ENCODE data around the gene CAMKK1. TPM values are rescaled to one million over a fixed set of nuclear protein-coding genes. Genes with fewer than 3 reads are reported as not detected.
A peak's percentile ranks its signal among the peaks of the same experiment; 100 is the strongest.

The CAMKK1 gene
- total RNA-seq, 1 experiment from 2014 or later: 16.3 TPM

- ChIA-PET CTCF (interaction anchor here (0.7 to 1.7 kb wide), 5 partner anchors 10 to 109 kb away, joined by 3 to 4 read pairs (median 3); no protein-coding TSS in a partner anchor), POLR2A (ENCODE audit: unreplicated experiment) (no interaction called here)
- H3K4me2 ChIP-seq: no peak overlapping the region
Observed at GRCh38 chr17:3828151-3828851, 64.6 kb downstream of the CAMKK1 start.

GRCh38 chr17:3827124-3827773 lies 65.6 kb downstream of the CAMKK1 start:
- Histone ChIP-seq H3K27me3 (ENCODE audit: insufficient read depth, low read depth) (no peaks in the 10 kb centered on the region), H3F3A (ENCODE audit: insufficient read depth, low read depth) (peaks cover 19% of the 10 kb centered on the region; the same call in 1 of the 2 replicates), H4K20me1 (ENCODE audit: insufficient read depth) (peaks cover 21% of the 10 kb centered on the region), H3K79me2 (ENCODE audit: low read depth) (no peaks in the 10 kb centered on the region), H3K27ac (no peak overlapping the region), H3K36me3 (ENCODE audit: low read depth) (peaks cover 25% of the 10 kb centered on the region; the same call in 1 of the 2 replicates), H3K4me2 (no peak overlapping the region), H3K4me1 (replicated peaks; ENCODE audit: insufficient read depth) (no peaks in the 10 kb centered on the region), H3K9me3 (ENCODE audit: insufficient read depth, low read depth) (no peaks in the 10 kb centered on the region), H3K9me2 (ENCODE audit: insufficient read depth) (no peaks in the 10 kb centered on the region), H2AFZ (no peak overlapping the region), H3K4me3 (no peak overlapping the region)
- ChIA-PET POLR2A (ENCODE audit: unreplicated experiment) (no interaction called here), CTCF (interaction anchor here (0.5 to 1.7 kb wide), 6 partner anchors 11 to 108 kb away, joined by 3 to 5 read pairs (median 4); no protein-coding TSS in a partner anchor)
- BruUV-seq (replicated peaks): no TSS peak
- DNase-seq: peak; percentile 44 to 52
- intact Hi-C loops (cut with micrococcal nuclease; ENCODE audit: unreplicated experiment): loop anchor here (1.0 to 10.0 kb wide), 3 partner anchors 90 to 782 kb away; no protein-coding TSS in a partner anchor
- TF ChIP-seq, protein P1, sequence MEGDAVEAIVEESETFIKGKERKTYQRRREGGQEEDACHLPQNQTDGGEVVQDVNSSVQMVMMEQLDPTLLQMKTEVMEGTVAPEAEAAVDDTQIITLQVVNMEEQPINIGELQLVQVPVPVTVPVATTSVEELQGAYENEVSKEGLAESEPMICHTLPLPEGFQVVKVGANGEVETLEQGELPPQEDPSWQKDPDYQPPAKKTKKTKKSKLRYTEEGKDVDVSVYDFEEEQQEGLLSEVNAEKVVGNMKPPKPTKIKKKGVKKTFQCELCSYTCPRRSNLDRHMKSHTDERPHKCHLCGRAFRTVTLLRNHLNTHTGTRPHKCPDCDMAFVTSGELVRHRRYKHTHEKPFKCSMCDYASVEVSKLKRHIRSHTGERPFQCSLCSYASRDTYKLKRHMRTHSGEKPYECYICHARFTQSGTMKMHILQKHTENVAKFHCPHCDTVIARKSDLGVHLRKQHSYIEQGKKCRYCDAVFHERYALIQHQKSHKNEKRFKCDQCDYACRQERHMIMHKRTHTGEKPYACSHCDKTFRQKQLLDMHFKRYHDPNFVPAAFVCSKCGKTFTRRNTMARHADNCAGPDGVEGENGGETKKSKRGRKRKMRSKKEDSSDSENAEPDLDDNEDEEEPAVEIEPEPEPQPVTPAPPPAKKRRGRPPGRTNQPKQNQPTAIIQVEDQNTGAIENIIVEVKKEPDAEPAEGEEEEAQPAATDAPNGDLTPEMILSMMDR (conservative IDR thresholded peaks at IDR 0.05): peak; percentile 84
- TF ChIP-seq EZH2 (IDR thresholded peaks at IDR 0.05; ENCODE audit: low read depth): no peak

More at GRCh38 chr17:3828151-3828851, 64.6 kb downstream of the CAMKK1 start:
- intact Hi-C loops (cut with micrococcal nuclease; ENCODE audit: unreplicated experiment): loop anchor here (5.0 to 10.0 kb wide), 2 partner anchors 146 to 784 kb away; no protein-coding TSS in a partner anchor
- H3K9me2 ChIP-seq (ENCODE audit: insufficient read depth): no peaks in the 10 kb centered on the region
- no peaks in the 10 kb centered on the region for H3K9me3 ChIP-seq (ENCODE audit: insufficient read depth, low read depth)
- BruUV-seq (replicated peaks): no TSS peak
- TF ChIP-seq, protein P1 (conservative IDR thresholded peaks at IDR 0.05): no peak
- DNase-seq: no peak
- no peak overlapping the region for H2AFZ ChIP-seq
- peaks cover 19% of the 10 kb centered on the region; the same call in 1 of the 2 replicates for H3F3A ChIP-seq (ENCODE audit: insufficient read depth, low read depth)
- H3K4me3 ChIP-seq: no peak overlapping the region
- no peak overlapping the region for H3K27ac ChIP-seq
- H4K20me1 ChIP-seq (ENCODE audit: insufficient read depth): peaks cover 21% of the 10 kb centered on the region
- no peaks in the 10 kb centered on the region for H3K4me1 ChIP-seq (replicated peaks; ENCODE audit: insufficient read depth)
- peaks cover 21% of the 10 kb centered on the region; the same call in 1 of the 2 replicates for H3K36me3 ChIP-seq (ENCODE audit: low read depth)
- H3K79me2 ChIP-seq (ENCODE audit: low read depth): no peaks in the 10 kb centered on the region
- no peaks in the 10 kb centered on the region for H3K27me3 ChIP-seq (ENCODE audit: insufficient read depth, low read depth)

DNA sequence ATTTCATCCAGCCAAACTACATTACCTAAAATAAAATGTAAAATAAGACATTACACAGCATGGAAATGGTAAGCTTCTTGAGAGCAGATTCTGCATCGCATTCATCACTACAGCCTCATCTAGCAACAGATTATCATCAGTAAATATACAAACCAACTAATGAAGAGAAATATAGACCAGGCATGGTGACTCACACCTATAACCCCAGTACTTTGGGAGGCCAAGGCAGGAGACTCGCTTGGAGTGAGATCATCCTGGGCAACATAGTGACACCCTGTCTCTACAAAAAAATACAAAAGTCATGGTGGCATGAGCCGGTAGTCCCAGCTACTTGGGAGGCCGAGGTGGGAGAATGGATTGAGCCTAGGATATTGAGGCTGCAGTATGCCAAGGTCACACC lies 66.7 kb downstream of the CAMKK1 start:
- H3K9me2 ChIP-seq (ENCODE audit: insufficient read depth): no peaks in the 10 kb centered on the region
- no peak for DNase-seq
- CTCF ChIA-PET: no interaction called here
- H3K27ac ChIP-seq: no peak overlapping the region
- H4K20me1 ChIP-seq (ENCODE audit: insufficient read depth): peaks cover 21% of the 10 kb centered on the region
- no peak overlapping the region for H3K4me2 ChIP-seq
- H3K4me3 ChIP-seq: no peak overlapping the region
- H3K4me1 ChIP-seq (replicated peaks; ENCODE audit: insufficient read depth): no peaks in the 10 kb centered on the region
- POLR2A ChIA-PET (ENCODE audit: unreplicated experiment): interaction anchor here (0.5 kb wide), 1 partner anchor 130 kb away, joined by 3 read pairs; the partner anchor contains the start of gene P2RX5
- no peak overlapping the region for H2AFZ ChIP-seq
- TF ChIP-seq, protein P1 (conservative IDR thresholded peaks at IDR 0.05): no peak
- no peak for TF ChIP-seq EZH2 (IDR thresholded peaks at IDR 0.05; ENCODE audit: low read depth)
- H3K79me2 ChIP-seq (ENCODE audit: low read depth): no peaks in the 10 kb centered on the region
- peaks cover 19% of the 10 kb centered on the region; the same call in 1 of the 2 replicates for H3F3A ChIP-seq (ENCODE audit: insufficient read depth, low read depth)
- no peaks in the 10 kb centered on the region for H3K27me3 ChIP-seq (ENCODE audit: insufficient read depth, low read depth)
- BruUV-seq (replicated peaks): no TSS peak
- H3K9me3 ChIP-seq (ENCODE audit: insufficient read depth, low read depth): no peaks in the 10 kb centered on the region
- peaks cover 33% of the 10 kb centered on the region; the same call in 1 of the 2 replicates for H3K36me3 ChIP-seq (ENCODE audit: low read depth)
- intact Hi-C loops (cut with micrococcal nuclease; ENCODE audit: unreplicated experiment): loop anchor here (5.0 to 10.0 kb wide), 2 partner anchors 144 to 781 kb away; no protein-coding TSS in a partner anchor
